SKM-1 treated with dmso at 0.1 percent for 144 hours (cell line): ENCODE data around the gene ABCF1.

Experiments used
- DNase-seq: peaks from one replicate; lab custom pipeline; 2025; ENCODE audit not compliant: unreplicated experiment; lab: John Stamatoyannopoulos, UW

The ABCF1 gene

DNA sequence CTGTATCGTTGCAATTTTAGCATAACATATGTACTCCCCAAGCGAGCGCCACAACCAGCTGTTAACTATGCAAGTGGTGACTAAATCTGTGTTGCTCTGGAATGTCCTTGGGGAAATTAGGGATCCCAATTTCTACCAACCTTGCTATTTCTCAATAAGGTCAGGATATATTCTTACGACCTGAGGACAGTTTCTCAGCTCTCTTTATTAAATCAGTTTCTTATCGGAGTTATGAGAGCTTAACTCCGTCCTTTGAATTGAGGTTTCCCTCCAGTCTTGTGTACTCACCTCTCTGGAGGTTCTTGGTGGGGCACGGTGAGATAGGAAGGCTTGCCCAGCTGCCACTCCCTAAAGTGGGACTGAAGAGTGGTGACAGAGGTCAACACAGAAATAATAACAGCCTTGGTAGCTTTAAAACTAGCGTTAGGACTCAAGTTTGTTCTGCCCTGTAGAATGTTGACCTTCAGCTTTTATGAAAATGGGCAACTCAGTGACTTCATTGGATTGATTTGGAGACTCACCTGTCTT, 47.1 kb downstream of the ABCF1 start:
- no peak for DNase-seq

DNA sequence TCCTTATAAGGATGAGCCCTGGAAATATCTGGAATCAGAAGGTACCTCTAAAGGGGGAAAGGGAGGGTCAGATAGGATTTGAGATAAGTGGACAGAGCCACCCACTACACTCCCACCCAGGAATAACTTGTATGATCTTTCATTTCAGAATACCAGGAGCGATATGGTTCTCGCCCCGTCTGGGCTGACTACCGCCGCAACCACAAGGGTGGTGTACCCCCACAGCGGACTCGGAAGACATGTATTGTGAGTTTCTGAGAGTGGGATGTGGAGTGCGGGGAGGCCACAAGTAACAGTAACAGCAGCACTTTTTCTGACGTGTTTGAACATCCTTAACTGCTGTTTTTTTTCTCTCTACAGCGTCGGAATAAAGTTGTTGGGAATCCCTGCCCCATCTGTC, 48.3 kb downstream of the ABCF1 start:
- DNase-seq = no peak

GRCh38 chr6:30625511-30625910, 54.3 kb downstream of the ABCF1 start:
- DNase-seq = no peak

DNA sequence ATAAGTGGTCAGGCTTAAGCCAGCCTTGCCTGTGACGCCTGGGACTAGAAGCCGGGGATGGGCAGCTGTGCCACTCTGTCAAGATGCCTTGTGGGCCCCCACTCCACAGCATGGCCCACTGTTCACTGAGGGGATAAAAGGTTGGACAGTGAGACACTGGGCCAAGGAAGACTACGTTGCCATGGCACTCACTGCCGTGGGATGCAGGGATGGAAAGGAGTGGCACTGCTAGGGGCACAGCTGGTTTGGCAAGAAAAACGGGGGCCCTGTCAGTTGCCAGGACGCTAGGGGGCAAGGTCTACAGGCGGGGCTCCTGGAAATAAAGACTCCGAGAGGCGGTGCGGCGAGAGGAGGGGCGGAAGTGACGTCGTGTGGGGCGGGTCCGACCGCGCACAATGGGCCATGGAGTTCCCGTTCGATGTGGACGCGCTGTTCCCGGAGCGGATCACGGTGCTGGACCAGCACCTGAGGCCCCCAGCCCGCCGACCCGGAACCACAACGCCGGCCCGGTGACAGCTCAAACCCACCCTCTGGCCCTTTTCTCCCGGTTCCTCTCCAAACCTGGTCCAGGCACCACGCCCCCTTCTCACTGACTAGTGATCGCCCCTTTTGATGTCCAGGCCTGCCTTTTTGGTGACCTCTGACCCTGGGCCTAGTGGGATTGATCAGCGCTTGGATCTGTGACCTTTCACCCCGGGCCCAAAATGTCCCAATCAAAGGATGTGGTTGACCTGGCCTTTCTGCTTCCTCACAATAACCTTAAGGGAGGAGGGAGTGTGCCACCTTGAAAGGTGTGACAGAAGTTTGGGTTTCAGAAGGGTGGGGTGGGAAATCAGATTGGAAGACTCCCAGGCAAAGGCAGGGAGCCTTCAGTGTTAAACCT, 55.5 kb downstream of the ABCF1 start, which contains the start of gene ATAT1:
TSS of gene ATAT1 (plus strand) at position 391 of the 883 bp plus-strand sequence.
- no peak for DNase-seq

- no peak for DNase-seq
Observed at GRCh38 chr6:30635834-30636233, 64.6 kb downstream of the ABCF1 start.

GRCh38 chr6:30640481-30640880, 69.2 kb downstream of the ABCF1 start:
- DNase-seq = no peak

GRCh38 chr6:30641048-30641447, 69.8 kb downstream of the ABCF1 start:
- DNase-seq = no peak
